Testis (tissue), 2 donors: ENCODE data around the gene RASD1.

Experiments
- POLR2A ChIP-seq: fragments of 450-650 bp; IDR thresholded peaks from one replicate; pipeline ENCODE4 v1.6.1; 2017; ENCODE audit warnings: antibody characterized with exemption, mild to moderate bottlenecking, moderate library complexity
- TF ChIP-seq, protein P1 (sequence below), 3 experiments: fragments of 450-650 bp in 2 of 3; fragments of 200-600 bp in 1 of 3; sonication (generic) in 1 of 3; IDR thresholded peaks; one replicate each; pipeline ENCODE4 v1.5.1; 2016 to 2019; ENCODE audit warnings: antibody characterized with exemption in 3 of 3, mild to moderate bottlenecking in 2 of 3, moderate library complexity in 1 of 3

DNA sequence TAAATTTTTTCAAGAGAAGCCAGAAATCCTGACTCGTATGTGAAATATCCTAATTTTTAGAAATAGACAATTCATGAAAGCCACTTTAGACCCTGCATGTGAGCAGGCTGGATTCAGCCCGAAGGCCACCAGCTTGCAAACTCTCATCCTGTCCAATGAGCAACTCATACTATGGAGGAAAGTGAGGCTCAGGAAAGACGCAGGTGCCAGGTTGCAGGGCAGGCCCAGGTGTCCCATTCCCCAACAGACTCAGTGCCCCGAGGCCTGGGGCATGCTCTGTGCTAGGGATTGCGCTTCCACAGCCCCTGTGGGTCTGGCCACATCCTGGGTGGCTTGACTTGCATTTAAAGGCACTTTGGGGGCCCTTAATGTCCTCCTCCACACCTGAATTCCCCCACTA is 16.7 kb upstream of the RASD1 start:
- TF ChIP-seq POLR2A = no peak
- TF ChIP-seq, protein P1, sequence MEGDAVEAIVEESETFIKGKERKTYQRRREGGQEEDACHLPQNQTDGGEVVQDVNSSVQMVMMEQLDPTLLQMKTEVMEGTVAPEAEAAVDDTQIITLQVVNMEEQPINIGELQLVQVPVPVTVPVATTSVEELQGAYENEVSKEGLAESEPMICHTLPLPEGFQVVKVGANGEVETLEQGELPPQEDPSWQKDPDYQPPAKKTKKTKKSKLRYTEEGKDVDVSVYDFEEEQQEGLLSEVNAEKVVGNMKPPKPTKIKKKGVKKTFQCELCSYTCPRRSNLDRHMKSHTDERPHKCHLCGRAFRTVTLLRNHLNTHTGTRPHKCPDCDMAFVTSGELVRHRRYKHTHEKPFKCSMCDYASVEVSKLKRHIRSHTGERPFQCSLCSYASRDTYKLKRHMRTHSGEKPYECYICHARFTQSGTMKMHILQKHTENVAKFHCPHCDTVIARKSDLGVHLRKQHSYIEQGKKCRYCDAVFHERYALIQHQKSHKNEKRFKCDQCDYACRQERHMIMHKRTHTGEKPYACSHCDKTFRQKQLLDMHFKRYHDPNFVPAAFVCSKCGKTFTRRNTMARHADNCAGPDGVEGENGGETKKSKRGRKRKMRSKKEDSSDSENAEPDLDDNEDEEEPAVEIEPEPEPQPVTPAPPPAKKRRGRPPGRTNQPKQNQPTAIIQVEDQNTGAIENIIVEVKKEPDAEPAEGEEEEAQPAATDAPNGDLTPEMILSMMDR (IDR thresholded peaks at IDR 0.05) = no peak
